NCI-H524 (cell line): ENCODE data around the gene RBX1.
A peak's percentile ranks its signal among the peaks of the same experiment; 100 is the strongest.

ENCODE experiments used
- DNase-seq, 2 experiments: peaks; one replicate each; lab custom pipeline; 2025; lab: John Stamatoyannopoulos, UW

Gene RBX1

GRCh38 chr22:41022470-41023298 is 71.5 kb downstream of the RBX1 start:
- DNase-seq = peak; percentile 80 to 94
